GM10266 (cell line): Measurements from ENCODE around the gene ZFAND3.

ENCODE experiments used
- DNase-seq: peaks from one replicate; pipeline ENCODE4 v3.0.0; 2012; ENCODE audit errors: extremely low spot score
- CTCF ChIP-seq: IDR thresholded peaks from 2 replicates; pipeline ENCODE4 v1.5.1; 2012; ENCODE audit warnings: mild to moderate bottlenecking, low read depth; ENCODE audit not compliant: control insufficient read depth, insufficient read depth; ENCODE audit errors: missing control alignments

Gene ZFAND3

GRCh38 chr6:37866590-37867507 is 47.3 kb downstream of the ZFAND3 start:
- no peak for TF ChIP-seq CTCF
- no peak for DNase-seq

- no peak for TF ChIP-seq CTCF
- no peak for DNase-seq
These were observed 48.4 kb downstream of the ZFAND3 start for GRCh38 chr6:37867756-37868446.

- no peak for DNase-seq
- TF ChIP-seq CTCF, result no peak
These were observed 48.9 kb downstream of the ZFAND3 start for GRCh38 chr6:37868447-37868825.

GRCh38 chr6:37871616-37872372 is 52.3 kb downstream of the ZFAND3 start:
- TF ChIP-seq CTCF, result no peak
- DNase-seq, result no peak

- DNase-seq, result no peak
- no peak for TF ChIP-seq CTCF
These were observed 52.8 kb downstream of the ZFAND3 start for GRCh38 chr6:37872373-37872745.

GRCh38 chr6:37874726-37875125 is 55.2 kb downstream of the ZFAND3 start:
- DNase-seq, result no peak
- no peak for TF ChIP-seq CTCF
